Spleen (tissue), 11 donors: ENCODE results near the gene TJP2. TPM values are rescaled to one million over a fixed set of nuclear protein-coding genes. Genes with fewer than 3 reads are reported as not detected.

Experiments
- DNase-seq: peaks from one replicate; pipeline ENCODE4 v3.0.0-alpha.2; 2020
- H3K27ac ChIP-seq, 8 donors: fragments of 200-600 bp; sonication (generic) in 7 of 8; 1 replicate in 4 of 8; 2 replicates in 4 of 8; pipeline versions ENCODE4 v1.5.0 to v1.8.0; 2016 to 2021; ENCODE audit warnings: inconsistent platforms in 4 of 8, mild to moderate bottlenecking in 4 of 8, moderate library complexity in 1 of 8
- H3K27me3 ChIP-seq, 7 donors: fragments of 200-600 bp; sonication (generic) in 6 of 7; replicated peaks in 1 of 7; 1 replicate in 4 of 7; 2 replicates in 3 of 7; pipeline versions ENCODE4 v1.5.0 to v1.8.0; 2016 to 2021; ENCODE audit warnings: inconsistent platforms in 3 of 7, mild to moderate bottlenecking in 1 of 7
- H3K36me3 ChIP-seq, 6 donors: fragments of 200-600 bp; sonication (generic) in 5 of 6; 1 replicate in 4 of 6; 2 replicates in 2 of 6; pipeline versions ENCODE4 v1.5.0 to v1.8.0; 2016 to 2021; ENCODE audit warnings: inconsistent platforms in 2 of 6
- H3K4me1 ChIP-seq, 6 donors: fragments of 200-600 bp; sonication (generic) in 5 of 6; 1 replicate in 3 of 6; 2 replicates in 3 of 6; pipeline versions ENCODE4 v1.5.0 to v1.8.0; 2016 to 2021; ENCODE audit warnings: inconsistent platforms in 3 of 6
- H3K4me3 ChIP-seq, 8 donors: fragments of 200-600 bp; sonication (generic) in 7 of 8; 1 replicate in 4 of 8; 2 replicates in 4 of 8; pipeline versions ENCODE4 v1.5.0 to v1.8.0; 2016 to 2021; ENCODE audit warnings: inconsistent platforms in 4 of 8, mild to moderate bottlenecking in 4 of 8, moderate library complexity in 2 of 8
- H3K9me3 ChIP-seq, 8 donors: fragments of 200-600 bp; sonication (generic) in 7 of 8; 1 replicate in 4 of 8; 2 replicates in 4 of 8; pipeline versions ENCODE4 v1.5.0 to v1.8.0; 2016 to 2021; ENCODE audit warnings: inconsistent platforms in 4 of 8
- CTCF ChIP-seq, 11 experiments: fragments of 200-600 bp in 7 of 11; fragments of 450-650 bp in 4 of 11; sonication (generic) in 4 of 11; IDR thresholded peaks in 8 of 11; conservative IDR thresholded peaks in 3 of 11; 1 replicate in 7 of 11; 2 replicates in 4 of 11; pipeline versions ENCODE4 v1.4.0 to v1.8.0; 2016 to 2021; ENCODE audit warnings: antibody characterized with exemption in 11 of 11, inconsistent platforms in 4 of 11, mild to moderate bottlenecking in 1 of 11
- POLR2A ChIP-seq, 3 donors: fragments of 450-650 bp; IDR thresholded peaks; one replicate each; pipeline ENCODE4 v1.5.1; 2017; ENCODE audit warnings: antibody characterized with exemption in 3 of 3, mild to moderate bottlenecking in 1 of 3
- POLR2AphosphoS5 ChIP-seq, 3 donors: sonication (generic); formaldehyde crosslinking; IDR thresholded peaks; one replicate each; pipeline ENCODE4 v1.5.1; 2017; ENCODE audit warnings: antibody characterized with exemption in 3 of 3
- WGBS, 5 donors: extraction: QIAGEN DNeasy Blood & Tissue Kit in 3 of 5; methylation state at CpG; one replicate each; pipeline versions ENCODE4 v1.1.5 to v1.1.7; 2013 to 2018; 5-methylcytosine and 5-hydroxymethylcytosine counted together
- intact Hi-C: fragments of 100-400 bp; cut with DNase I; formaldehyde crosslinking; loops from one replicate; pipeline ENCODE4 v1.15.0; 2023; ENCODE audit warnings: low total_unique reads
- polyA plus RNA-seq, 3 donors: library from polyadenylated mRNA; stranded (reverse); fragments of 200-250 nt; gene quantifications; one replicate each; pipeline ENCODE4 v1.2.1, GENCODE V29; 2013
- total RNA-seq, 7 donors: library from RNA; depleted of rRNA in 3 of 7; stranded (reverse); fragments of >200 nt in 3 of 7; fragmentation: NEBNext Ultra II Directional in 4 of 7; extraction: Animal tissue kit (Norgen Biotek cat#: 25700) in 4 of 7; gene quantifications; one replicate each; pipeline versions ENCODE4 v1.1.0 to v1.2.1, GENCODE V29; 2016 to 2021
- donor health status: healthy with polysubstance abuse.
- donor health status: DM: no; HTN: no; CAD: no; lungs with moderate emphysema.
- donor health status: DM: no; HTN: no; CAD: no.
- donor health status: Bipolar disorder and iron deficiency.
- donor health status: healthy.
- donor health status: DM: no; HTN: no; CAD: no.
- donor health status: DM: yes; HTN: yes; CAD: no.

The TJP2 gene
- total and polyA plus RNA-seq, 10 donors, result 2.9 to 20.5 (median 15.2) TPM

GRCh38 chr9:69173497-69173890, 583 bp upstream of the TJP2 start:
- Histone ChIP-seq H3K36me3 (no peaks in the 10 kb centered on the region), H3K4me1 (peaks cover 7 to 51% (median 30%) of the 10 kb centered on the region in 6 donors), H3K9me3 (no peaks in the 10 kb centered on the region), H3K4me3 (peak overlapping the region; percentile 63 to 85 (median 72)), H3K27me3 (peaks cover 0 to 43% (median 12%) of the 10 kb centered on the region in 7 donors), H3K27ac (peak overlapping the region in 6 of 8 donors; percentile 52 to 81 (median 62))
- TF ChIP-seq POLR2AphosphoS5 (IDR thresholded peaks at IDR 0.05), result no peak
- no peak for TF ChIP-seq POLR2A (IDR thresholded peaks at IDR 0.05)
- TF ChIP-seq CTCF (IDR thresholded peaks at IDR 0.05 in 8 of 11, conservative IDR thresholded peaks at IDR 0.05 in 3 of 11), result no peak
- no peak for DNase-seq
- WGBS, 5 donors, result 7 to 13% (median 9%) methylated on average over 10 to 17 of the region's 17 CpGs
- intact Hi-C loops, result no loop called here

- H3K9me3 ChIP-seq, result no peaks in the 10 kb centered on the region
- WGBS, 5 donors, result 6 to 13% (median 8%) methylated on average over 21 of the region's 21 CpGs
- peaks cover 0 to 43% (median 12%) of the 10 kb centered on the region in 7 donors for H3K27me3 ChIP-seq
- DNase-seq, result no peak
- H3K4me1 ChIP-seq, result peaks cover 7 to 43% (median 28%) of the 10 kb centered on the region in 6 donors
- intact Hi-C loops, result no loop called here
- no peak for TF ChIP-seq POLR2A (IDR thresholded peaks at IDR 0.05)
- TF ChIP-seq POLR2AphosphoS5 (IDR thresholded peaks at IDR 0.05), result no peak
- no peak for TF ChIP-seq CTCF (IDR thresholded peaks at IDR 0.05 in 8 of 11, conservative IDR thresholded peaks at IDR 0.05 in 3 of 11)
- no peaks in the 10 kb centered on the region for H3K36me3 ChIP-seq
- peak overlapping the region; percentile 63 to 85 (median 72) for H3K4me3 ChIP-seq
- H3K27ac ChIP-seq, result peak overlapping the region in 6 of 8 donors; percentile 51 to 81 (median 57)
Measured at GRCh38 chr9:69174616-69175463, 763 bp downstream of the TJP2 start.

GRCh38 chr9:69175486-69175885, 1.4 kb downstream of the TJP2 start:
- Histone ChIP-seq H3K4me3 (peak overlapping the region in 6 of 8 donors; percentile 63 to 85 (median 74)), H3K27ac (peak overlapping the region in 1 of 8 donors; percentile 81), H3K36me3 (no peaks in the 10 kb centered on the region), H3K9me3 (no peaks in the 10 kb centered on the region), H3K4me1 (peaks cover 7 to 46% (median 28%) of the 10 kb centered on the region in 6 donors), H3K27me3 (peaks cover 0 to 43% (median 12%) of the 10 kb centered on the region in 7 donors)
- intact Hi-C loops, result no loop called here
- WGBS, 5 donors, result 35 to 51% (median 42%) methylated on average over 8 of the region's 8 CpGs
- TF ChIP-seq POLR2A (IDR thresholded peaks at IDR 0.05) (no peak), CTCF (IDR thresholded peaks at IDR 0.05 in 8 of 11, conservative IDR thresholded peaks at IDR 0.05 in 3 of 11) (no peak), POLR2AphosphoS5 (IDR thresholded peaks at IDR 0.05) (no peak)
- DNase-seq, result no peak

GRCh38 chr9:69176471-69177171, 2.5 kb downstream of the TJP2 start:
- no peak overlapping the region for H3K4me3 ChIP-seq
- no peaks in the 10 kb centered on the region for H3K9me3 ChIP-seq
- H3K36me3 ChIP-seq, result no peaks in the 10 kb centered on the region
- peaks cover 0 to 40% (median 12%) of the 10 kb centered on the region in 7 donors for H3K27me3 ChIP-seq
- TF ChIP-seq POLR2AphosphoS5 (IDR thresholded peaks at IDR 0.05) (no peak), CTCF (IDR thresholded peaks at IDR 0.05 in 8 of 11, conservative IDR thresholded peaks at IDR 0.05 in 3 of 11) (no peak), POLR2A (IDR thresholded peaks at IDR 0.05) (no peak)
- peaks cover 7 to 51% (median 30%) of the 10 kb centered on the region in 6 donors for H3K4me1 ChIP-seq
- H3K27ac ChIP-seq, result no peak overlapping the region
- 70 to 83% (median 76%) methylated on average over 9 of the region's 9 CpGs for WGBS, 5 donors
- DNase-seq, result no peak
- intact Hi-C loops, result no loop called here
